NCI-H1092 treated with DMSO at 0.1 percent for 48 hours (cell line): ENCODE data around the gene EVI2B.
"Not testable (repeated sequence)": the region's sequence is repeated elsewhere in the genome, so short reads cannot be mapped to it uniquely, and the experiment has no call there.

Experiments used
- DNase-seq: peaks from one replicate; lab custom pipeline; 2025; lab: John Stamatoyannopoulos, UW

The EVI2B gene

GRCh38 chr17:31310886-31311285 is 3.0 kb downstream of the EVI2B start:
- DNase-seq: no peak

DNA sequence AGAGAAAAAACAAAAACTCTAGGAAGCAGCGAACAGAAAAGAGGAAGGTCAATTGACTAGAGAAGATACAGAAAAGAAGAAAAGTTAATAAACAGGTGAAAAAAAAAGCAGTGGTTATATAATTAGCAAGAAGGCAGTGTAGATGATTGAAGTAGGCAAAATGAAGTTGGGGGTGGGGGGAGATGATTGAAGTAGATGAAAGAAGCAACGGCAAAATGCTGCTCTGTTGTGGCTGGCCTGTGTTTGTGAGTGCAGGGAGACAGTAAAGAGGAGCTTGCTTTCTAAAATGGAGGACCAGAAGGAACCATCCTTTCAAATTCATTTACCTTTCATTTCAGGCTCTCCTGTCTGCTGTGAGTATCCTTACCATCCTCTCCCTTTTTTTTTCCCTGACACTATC is 3.6 kb downstream of the EVI2B start:
- no peak for DNase-seq

DNA sequence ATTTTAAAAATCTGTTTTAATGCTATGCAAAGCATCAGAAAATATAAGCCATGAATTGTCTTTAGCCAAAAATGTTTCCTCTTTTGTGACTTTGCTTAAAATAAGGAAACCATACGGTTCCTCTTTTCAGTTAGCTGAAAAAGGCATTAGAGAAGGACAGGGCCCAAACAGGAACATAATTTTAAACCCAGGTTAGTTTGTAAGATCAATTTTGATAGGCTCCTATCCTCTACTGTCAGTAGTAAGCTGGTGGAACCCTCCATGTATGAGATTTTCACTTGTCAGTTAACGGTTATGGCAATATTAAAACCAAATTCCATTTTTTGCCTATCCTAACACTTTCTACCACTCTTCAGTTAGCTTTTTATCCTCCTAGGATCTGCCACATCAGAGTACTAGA is 4.3 kb downstream of the EVI2B start:
- no peak for DNase-seq

DNA sequence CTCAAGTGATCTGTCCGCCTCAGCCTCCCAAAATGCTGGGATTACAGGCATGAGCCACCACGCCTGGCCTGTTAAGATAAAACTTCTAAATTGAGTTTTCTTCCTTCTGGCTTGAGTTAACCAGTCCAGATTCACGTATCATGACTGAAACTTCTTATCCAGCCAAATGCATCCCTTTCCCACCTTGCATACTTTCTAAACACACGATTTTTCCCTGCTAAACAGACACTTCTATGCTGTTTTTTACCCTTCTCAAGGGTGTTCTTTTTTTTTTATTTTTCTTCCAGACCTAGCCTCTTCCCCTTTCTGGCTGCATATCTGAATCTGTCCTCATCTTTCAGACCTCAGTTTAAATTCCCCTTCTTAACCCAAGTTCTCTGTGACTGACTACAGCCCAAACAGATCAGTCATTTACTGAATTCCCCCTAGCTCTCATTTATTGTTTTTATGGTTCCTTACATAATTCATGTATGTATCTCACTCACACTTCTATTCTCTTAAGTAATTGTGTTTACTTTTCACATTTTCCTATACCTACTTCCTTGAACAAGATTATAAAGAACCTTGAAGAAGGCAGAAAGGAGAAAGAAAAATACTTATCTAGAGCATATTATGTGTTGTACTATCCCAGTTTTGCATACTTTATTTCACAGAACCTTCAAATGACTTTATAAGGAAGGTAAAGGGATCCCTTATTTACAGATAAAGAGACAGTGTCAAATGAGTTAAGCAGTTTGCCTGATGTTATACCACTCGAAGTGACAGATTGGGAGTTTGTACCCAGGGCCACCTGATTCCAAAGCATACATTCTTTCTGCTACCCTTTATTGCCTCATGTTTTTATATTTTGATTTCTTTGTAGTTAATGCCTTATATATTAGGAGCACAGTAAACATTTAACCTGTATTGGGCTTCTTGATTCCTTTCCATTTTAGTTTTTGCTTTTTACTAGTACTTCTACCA is 5.2 kb downstream of the EVI2B start:
- no peak for DNase-seq

DNA sequence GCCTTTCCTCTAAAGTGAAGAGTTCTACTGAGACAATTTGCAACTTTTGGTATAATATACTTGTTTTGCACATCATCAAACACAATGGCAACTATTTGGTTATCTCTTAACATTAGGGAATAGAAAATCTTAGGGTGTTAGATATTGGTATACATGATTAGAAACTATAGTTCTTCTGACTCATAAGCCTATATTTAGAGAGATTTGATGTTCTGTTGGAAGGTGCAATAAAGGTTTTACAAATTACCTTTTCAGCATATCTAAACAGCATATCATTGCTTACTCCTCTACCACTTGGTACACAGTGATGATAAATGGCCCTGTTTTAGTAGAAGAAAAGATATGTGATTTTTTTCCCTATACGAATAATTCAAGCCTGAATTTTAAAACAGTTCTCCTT is 6.2 kb downstream of the EVI2B start:
- no peak for DNase-seq

DNA sequence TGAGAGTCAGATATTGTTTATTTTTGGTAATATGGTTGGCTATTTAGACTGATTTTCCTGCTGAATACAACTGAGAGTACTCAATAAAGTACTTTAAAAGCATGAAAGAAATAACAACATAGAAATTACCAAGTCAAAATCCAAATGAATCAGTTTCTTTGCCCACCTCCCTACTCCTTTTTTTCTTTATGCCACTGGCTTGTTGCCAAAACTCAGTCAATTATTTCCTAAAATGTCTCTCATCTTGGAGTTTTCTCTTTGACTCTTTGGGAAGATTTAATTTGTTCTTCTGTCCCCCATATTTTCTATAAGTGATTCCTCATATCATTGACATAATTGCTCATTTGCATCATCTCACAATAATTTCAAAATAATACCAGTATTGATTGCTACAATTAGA is 14.2 kb downstream of the EVI2B start:
- DNase-seq: no peak

DNA sequence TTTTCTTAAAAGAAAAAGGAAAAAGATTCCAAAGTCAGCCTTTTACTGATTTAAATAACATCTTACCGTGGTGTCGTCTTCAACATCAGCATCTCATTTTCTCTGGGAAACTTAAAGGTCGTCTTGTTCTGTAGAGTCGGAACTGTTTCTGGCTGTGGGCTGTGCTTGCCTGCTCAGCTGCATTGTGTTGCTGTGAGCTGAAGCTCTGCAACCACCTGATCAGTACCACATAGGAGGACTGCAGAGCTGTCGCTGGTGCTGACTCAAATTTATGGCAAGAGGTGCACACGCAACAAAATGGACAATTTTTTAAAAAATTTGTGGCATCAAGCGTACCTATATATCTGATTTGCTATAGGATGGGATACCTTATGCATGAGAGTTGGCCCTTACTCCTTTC is 16.8 kb downstream of the EVI2B start, which contains the start of gene OMG:
TSS of gene OMG (minus strand) at position 150 of the 400 bp plus-strand sequence. CDS start 908 bp downstream, outside the sequence.
- DNase-seq: no peak

- no peak for DNase-seq
Observed at GRCh38 chr17:31296142-31296541, 17.7 kb downstream of the EVI2B start.

- no peak for DNase-seq
Observed at GRCh38 chr17:31295489-31295871, 18.4 kb downstream of the EVI2B start.

- DNase-seq: no peak
Observed at GRCh38 chr17:31294820-31295488, 18.9 kb downstream of the EVI2B start.

- DNase-seq: no peak
Observed at GRCh38 chr17:31294231-31294630, 19.6 kb downstream of the EVI2B start.

DNA sequence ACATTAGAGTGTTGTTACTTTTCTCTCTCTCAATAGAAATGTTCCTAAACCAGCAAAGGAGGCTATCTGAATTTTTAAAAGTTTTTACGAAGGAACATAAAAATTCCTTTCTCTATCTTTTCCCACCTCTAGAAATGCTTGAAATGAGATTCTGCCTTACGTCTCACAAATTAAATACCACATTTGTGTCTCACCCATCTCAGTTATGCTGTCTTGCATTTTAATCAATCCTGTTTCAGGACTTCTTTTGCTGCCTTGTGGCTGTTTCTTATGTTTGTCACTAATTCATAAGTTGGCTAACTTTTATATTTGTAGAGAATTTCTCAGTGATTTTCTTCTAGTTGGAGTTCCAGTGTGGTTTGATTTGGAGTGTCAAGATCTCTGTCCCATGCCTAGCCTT is 20.3 kb downstream of the EVI2B start:
- DNase-seq: no peak

DNA sequence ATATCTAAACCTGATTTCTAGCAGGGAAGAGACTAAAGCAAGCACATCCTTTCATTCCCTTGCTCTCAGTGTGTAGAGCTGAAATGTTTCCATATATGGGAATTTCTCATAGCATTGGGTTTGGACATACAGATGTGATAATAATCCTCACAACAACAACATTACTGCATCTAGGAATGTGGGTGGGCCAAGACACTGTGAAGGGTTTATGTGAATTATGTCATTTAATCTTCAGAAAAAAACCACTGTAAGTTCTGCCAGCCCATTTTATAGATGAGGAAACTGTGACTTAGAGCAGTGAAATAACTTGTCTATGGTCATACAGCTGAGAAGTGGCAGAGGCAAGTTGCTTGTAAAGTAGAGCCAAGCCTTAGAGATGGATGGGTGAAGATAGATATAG is 22.0 kb downstream of the EVI2B start:
- DNase-seq: no peak

- no peak for DNase-seq
Observed at GRCh38 chr17:31289790-31290189, 24.1 kb downstream of the EVI2B start.

DNA sequence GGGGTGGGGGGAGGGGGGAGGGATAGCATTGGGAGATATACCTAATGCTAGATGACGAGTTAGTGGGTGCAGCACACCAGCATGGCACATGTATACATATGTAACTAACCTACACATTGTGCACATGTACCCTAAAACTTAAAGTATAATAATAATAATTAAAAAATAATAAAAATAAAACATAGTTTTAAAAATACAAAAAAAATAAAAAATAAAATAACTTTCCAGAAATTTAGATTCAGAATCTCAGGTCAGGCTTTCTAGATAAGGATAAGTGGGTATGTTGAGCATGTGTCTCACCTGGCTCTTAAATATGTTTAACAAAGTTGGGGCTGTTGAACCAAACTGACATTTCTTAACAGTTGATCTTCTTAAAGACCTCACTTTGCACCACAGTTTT is 25.9 kb downstream of the EVI2B start:
- DNase-seq: not testable (repeated sequence)

- DNase-seq: no peak
Observed at GRCh38 chr17:31286587-31286986, 27.3 kb downstream of the EVI2B start.

- DNase-seq: no peak
Observed at GRCh38 chr17:31283841-31284240, 30.0 kb downstream of the EVI2B start.

- no peak for DNase-seq
Observed at GRCh38 chr17:31281061-31281460, 32.8 kb downstream of the EVI2B start.

DNA sequence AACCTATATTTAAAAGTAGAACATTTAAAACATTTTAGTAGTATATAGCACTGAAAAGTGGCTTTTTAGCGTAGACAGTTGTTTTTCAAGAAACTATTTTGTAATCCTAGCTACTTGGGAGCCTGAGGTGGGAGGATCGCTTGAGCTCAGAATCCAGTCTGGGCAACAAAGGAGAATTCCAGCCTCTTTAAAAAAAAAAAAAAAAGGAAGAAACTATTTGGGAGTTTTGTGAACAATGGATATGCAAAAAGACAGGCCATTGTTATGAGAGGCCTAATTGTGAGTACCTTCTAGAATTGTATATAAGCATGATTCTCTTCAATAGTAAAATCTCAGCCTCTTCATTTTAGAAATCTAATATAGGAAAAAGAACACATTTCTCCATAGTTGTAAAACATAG is 34.5 kb downstream of the EVI2B start:
- no peak for DNase-seq

- no peak for DNase-seq
Observed at GRCh38 chr17:31275116-31275515, 38.7 kb downstream of the EVI2B start.

- no peak for DNase-seq
Observed at GRCh38 chr17:31274252-31274651, 39.6 kb downstream of the EVI2B start.

DNA sequence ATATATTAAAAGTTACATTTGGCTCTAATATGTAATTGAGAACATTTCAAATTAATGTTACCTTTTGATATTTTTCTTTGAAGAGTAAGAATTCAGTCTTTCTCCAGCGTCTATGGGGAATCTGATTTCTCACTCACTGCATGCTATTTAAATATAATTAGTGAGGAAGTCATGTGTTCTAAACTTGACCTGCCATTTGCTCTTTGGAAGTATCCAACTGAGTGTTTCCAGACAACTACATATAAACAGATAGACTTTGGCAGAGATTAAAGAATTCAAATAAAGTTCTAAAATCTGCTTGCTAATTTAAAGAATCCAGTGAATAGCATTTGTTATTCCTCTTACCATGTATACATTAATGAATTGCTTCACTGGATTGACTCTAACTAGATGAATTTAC is 40.3 kb downstream of the EVI2B start:
- DNase-seq: no peak

- no peak for DNase-seq
Observed at GRCh38 chr17:31272803-31273202, 41.1 kb downstream of the EVI2B start.
